GM19023 (cell line): ENCODE data around the gene SCUBE1.

Experiments
- ATAC-seq: cut with Tn5 transposase; IDR thresholded peaks from one replicate; pipeline ENCODE4 v1.9.1; 2021; ENCODE audit warnings: mild to moderate bottlenecking, moderate library complexity; ENCODE audit not compliant: unreplicated experiment

SCUBE1 gene

DNA sequence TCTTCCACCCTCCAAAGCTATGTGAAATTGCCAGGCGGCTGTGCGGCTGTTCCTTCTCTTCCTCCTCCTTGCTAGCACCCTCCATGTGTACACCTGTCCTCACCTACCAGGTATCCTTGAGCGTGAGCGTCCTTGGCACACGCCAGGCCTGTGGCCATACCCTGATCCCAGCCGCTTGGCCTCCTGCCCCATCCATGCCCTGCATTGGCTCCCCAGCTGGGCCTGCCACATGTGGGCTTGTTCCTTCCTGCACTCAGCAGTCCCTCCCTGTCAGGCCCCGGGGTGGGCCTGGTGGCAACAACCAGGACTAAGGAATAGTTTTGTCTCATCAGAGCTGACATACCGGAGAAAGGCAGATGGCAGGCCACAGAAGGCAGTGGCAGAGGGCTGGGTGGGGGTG lies 40.0 kb downstream of the SCUBE1 start:
- no peak for ATAC-seq

DNA sequence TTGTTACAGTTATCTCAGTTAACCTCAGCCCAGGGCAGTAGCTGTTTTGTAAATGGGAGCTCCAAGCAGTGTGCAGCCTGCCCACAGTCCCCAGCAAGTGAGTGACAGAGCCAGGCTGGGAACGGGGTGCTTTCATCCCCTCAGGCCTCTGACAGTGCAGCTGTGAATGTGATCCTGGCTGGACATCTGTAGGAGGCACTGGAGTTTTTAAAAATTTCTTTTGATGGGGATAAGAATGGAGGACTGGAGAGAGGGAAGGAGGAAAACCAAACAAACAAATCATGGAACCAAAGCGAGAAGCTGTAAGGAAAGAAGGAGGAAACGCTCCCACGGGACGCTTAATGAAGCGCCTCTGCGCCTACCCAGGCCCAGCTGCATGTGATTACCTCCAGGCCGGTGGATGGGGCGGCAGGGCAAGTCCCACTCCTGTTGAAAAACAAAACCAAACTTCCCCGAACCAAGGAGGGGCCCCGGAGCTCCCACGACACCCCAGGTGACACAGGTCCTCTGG lies 40.6 kb downstream of the SCUBE1 start:
- ATAC-seq: no peak

DNA sequence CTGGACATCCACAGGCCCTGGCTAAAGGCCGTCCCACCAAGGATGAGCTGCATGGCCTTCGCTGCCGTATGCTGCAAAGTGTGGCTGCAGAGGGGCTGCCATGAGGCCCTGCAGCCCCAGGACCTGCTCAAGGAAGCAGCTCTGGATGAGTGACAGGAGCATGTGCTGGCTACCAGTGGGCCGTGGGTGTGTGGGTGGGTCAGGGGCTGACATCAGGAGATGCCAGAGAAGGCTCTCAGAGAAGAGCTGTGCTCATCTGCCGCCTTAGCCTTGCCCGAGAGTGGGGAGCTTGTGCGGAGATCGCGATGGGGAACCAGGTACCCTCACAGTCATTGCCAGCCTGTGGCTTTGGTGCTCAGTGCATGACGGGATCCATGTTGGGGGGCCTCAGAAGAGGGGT lies 41.3 kb downstream of the SCUBE1 start:
- ATAC-seq: no peak

DNA sequence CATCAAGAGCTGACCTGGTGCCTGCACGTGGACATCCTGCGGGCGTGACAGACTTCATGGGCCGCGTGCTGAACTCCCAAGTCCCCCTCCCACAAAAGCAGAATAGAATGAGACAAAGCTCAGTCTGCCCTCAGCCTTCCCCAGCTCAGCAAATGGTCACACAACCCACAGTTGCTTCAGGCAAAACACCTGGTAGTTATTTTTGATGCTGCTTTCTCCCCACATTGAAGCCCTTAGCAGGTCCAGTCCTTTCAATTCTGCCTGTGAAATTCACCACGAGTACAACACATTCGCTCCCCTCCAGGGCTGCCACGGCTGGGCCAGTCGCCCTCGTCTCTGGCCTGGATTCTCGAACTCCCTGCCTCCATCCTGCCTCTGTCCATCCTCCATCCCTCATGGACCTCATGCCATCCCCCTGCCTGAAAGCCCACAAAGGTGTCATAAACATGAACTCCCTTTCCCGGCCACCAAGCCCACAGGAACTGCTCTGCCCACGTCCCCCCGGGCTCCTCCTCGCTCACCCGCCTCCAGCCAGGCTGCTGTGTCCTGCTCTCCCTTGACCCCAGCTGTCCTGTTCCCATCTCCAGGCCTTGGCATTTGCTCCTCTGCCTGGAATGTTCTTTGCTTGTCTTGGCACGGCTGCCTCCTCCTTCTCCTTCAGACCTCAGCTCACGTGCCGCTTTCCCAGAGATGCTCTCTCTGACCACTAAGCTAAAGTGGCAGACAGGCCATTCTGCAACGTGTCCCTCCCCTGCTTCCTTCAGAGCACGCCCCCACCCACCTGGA lies 42.1 kb downstream of the SCUBE1 start:
- ATAC-seq: no peak

DNA sequence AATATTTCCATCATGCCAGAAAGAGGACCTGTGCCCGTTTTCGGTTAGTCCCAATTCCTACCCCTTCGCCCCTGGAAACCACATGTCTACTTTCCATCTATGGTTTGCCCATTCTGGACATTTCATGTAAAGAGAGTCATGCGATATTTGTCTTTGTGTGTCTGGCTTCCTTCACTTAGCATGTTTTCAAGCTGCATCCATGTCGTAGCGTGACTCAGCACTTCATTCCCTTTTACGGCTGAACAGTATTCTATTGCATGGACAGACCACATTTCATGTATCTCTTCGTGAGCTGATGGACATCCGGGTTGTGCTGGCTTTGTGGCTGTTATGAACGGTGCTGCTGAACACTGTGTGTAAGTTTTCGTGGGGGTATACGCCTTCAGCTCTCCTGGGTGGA lies 43.4 kb downstream of the SCUBE1 start:
- ATAC-seq: no peak

DNA sequence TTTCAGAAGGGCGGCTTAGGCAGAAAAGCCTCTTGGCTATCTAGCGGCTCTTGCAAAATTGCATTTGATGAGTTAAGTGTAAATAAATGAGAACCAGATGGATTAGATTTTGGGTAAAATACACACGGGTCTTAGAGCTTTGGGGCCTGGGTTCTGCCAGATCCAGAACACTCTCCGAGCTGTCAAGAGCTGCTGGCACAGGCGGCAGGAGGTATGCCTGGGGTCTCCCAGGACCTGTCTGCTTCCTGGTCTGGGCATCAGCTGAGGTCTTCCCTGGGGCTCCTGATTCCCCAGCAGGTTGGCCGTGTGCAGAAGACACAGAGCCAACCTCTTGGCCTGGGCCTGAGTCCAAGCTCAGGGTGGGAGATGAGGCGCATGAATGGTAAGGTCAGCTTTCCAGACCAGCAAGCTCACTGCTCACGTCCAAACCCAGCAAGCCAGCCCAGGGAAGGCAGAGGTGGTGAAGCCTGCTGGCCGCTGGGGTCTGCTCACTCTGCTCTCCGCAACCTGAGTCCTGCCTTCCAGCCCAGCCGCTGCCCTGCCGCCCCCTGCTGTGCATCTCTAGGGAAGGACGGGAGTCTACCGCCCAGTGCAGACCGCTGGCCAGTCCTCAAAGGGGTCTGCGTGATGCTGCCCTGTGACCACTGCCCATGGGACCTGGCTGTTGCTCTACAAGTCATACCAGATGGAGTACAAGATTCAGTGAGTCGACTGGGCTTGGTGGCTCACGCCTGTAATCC lies 44.9 kb downstream of the SCUBE1 start:
- ATAC-seq: no peak

DNA sequence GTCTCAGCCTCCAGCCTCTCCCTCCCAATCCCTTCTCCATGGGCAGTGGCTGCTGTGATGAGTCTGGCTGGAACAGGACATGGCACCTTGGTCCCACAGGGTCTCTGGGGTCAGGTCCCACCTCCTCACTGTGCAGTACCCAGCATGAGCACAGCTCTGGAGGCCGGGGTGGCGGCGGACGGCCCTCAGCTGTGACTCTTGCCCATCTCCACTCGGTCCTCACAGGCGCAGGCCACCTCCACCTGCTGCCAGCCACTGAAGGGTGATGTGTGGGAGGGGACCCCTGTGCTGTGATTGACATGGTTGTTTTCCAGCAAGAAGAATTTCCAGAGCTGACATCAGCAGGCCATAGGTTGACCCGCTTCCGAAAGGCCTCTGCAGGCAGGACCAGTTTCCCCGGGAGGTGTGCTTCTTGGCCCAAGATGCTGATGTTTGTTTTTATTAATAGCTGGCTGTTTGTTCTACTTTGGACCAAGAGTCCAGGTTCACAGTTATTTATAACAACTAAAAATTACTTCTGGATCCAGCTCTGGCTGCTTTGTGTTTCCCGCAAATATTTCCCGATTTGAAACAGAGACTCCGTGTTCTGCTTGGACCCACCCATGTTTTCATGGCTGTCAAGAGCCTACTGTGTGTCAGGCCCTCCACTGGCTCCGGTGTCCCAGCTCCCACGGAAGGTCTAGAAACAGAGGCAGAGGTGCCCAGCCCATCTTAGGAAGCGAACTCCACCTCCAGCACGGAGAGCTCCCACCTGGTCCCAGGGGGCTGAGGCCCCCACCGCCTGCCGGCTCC lies 45.7 kb downstream of the SCUBE1 start:
- no peak for ATAC-seq

DNA sequence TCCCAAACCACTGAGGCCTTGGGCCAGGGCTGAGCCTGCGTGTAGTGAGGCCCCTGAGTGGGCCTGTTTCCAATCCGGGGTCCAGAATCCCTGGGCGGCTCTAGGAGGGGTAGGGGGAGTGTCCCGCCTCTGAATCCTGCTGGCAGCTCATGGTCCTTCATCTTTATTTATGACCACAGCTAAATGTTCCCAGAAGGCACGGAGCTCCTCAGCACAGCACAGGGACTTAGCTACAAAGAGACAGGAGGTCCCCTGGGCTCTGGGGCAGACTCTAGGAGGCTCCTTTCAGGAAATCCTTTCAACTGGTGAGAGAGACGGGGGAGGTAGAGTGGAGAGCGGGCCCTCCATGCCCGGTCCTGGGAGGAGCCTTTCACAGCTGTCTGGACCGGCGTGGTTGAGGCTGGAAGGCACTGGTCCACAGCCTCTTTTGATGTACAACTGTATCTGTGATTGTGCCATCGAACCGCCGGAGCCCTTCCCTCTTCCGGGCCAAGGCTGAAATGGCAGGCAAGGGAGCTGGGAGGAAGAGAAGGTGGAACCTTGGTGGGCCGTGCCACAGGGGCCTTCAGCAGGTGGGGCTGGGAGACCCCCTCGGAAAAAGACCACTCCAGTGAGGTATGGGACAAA lies 46.8 kb downstream of the SCUBE1 start:
- ATAC-seq: no peak

DNA sequence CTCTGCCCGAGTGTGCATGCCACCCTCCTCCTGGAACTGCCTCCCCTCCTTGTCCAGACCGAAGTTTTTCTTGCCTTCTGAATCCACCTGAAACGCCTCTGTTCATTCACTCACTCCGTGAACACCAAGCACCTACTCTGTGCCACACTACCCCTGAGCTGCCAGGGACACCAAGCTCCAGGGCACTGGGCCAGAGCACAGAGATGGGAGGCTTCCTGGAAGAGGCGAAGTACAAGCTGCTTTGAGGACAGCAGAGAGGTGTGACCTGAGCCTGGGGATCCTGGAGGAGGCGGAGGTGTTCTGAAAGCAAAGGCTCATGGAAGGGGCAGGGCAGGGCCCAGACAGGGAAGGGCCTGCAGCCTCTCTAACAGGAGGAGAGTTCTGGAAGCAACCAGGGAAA lies 47.5 kb downstream of the SCUBE1 start:
- no peak for ATAC-seq

DNA sequence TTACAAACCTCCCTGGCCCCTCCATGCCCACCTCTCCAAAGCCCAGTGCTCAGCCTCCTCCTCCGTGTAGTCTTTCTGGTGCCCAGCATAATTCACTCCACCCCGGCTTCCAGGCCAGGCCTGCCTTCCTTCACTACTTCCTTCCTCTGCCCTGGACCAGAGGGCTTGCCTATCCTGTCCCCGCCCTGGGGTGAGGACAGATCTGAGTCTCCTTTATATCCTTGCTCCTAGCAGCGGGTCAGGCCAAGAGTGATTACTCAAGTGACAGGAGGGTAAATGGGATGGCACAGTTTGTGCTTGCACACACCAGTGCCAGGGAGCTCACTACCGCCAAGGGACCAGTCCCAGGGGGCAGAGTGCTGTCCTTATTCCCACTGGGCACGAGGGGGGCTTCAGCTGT lies 48.0 kb downstream of the SCUBE1 start:
- no peak for ATAC-seq

DNA sequence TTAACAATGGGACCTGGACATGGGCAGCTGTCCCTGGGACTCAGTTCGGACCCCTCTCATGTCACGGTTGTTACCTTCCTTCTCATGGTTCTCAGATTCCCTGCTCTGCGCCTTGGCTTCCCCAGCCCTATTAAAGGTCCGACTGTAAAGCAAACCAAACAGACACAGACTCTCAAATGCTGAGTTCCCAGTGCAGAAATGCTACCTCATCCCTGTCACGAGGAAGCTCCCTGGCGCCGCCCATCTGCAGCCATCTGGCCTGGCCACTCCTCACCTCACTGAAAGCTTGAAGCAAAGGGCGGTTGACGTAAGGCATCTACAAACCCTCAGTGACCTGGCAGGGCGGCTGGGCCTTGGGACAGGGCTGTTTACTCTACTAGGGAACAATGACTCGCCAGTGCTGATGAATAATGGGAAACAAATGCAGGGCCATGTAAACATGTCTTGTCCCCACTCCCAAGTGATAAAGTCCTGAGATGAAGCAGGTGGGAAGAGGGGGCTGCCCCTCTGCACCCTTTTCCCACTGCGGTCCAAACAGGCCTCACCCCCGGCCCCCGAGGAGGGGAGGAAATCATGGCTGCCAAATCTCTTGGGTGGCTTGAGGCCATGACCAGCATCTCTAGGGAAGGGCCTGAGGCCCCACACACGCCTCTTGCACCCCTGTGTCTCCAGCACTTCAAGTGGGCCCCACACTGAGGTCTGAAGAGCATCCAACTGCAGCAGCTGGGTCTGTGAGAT lies 49.3 kb downstream of the SCUBE1 start:
- ATAC-seq: no peak

DNA sequence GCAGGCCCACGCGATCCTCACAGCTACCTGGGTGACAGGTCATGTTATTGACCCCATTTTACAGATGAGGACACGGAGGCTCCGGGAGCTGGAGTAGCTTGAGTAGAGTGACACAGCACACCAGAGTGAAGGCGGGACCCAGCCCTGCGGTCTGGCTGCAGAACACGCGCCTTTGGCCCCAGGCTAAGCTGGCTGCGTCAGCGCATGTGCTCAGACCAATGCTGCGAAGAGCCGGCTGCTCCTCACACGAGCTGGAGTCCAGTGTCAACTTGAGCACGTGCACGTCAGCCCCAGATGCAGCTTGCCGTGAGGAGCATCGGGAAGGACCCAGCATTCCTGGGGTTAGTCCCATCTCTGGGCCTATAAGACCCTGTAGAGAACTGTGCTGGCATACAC lies 49.9 kb downstream of the SCUBE1 start:
- no peak for ATAC-seq

DNA sequence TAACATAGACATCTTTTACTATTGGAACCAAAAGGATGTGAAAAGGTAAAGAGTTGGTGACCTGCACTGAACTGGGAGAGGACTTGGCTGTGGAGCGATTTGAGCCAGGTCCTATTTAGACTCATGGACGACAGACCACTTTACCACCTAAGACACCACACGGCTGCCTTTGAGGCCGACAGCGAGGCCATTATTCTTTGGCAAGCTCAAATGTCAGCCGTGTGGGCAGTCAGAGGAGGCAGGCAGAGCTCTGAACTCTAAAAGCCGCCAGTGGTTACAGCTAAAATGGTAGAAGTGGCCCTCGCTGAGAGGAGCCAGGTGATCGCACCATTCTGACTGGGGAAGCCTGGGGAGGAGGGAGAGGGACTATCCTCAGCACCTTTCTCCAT lies 50.5 kb downstream of the SCUBE1 start:
- ATAC-seq: no peak

DNA sequence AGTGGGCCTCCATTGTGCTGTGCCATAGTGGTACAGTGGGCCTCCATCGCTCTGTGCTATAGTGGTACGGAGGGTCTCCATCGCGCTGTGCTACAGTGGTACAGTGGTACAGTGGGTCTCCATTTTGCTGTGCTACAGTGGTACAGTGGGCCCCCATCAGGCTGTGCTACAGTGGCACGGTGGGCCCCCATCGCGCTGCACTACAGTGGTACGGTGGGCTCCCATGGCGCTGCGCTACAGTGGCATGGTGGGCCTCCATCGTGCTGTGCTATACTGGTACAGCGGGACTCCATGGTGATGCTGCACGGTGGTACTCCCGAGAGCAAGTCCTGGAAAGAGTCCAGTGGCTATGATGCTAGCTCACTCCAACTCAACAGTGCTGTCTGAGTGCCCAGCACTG lies 51.8 kb downstream of the SCUBE1 start:
- no peak for ATAC-seq

DNA sequence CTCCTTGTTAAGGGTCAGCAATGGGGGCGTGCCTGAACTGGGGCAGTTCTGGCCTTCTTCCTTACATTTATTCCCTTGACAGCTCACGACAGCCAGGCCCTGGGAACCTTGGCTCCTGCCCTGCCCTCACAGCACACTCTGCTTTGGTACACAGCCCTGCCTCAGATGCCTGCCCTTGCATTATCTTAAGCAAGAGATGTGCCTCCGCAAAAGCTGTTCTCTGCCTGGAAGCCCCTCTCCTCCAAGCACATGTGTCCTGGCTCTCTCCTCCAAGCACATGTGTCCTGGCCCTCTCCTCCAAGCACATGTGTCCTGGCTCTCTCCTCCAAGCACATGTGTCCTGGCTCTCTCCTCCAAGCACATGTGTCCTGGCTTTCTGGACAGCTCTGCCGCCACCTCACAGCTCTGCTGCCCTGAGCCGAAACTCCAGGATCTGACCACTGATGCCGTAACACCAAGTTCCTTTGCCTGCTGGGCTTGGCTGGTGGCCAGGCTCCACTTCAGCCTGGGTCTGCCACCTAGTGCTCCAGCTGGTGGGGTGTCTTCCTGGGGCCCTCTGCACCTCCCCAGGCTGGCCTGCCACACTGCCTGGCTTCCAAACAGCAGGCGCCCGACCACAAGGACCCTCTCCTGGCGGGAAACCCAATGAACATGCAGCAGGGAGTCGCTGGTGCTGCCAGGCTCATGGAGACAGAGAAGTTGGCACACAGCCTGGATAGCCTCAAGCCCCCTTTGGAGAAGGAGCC lies 53.0 kb downstream of the SCUBE1 start:
- no peak for ATAC-seq

DNA sequence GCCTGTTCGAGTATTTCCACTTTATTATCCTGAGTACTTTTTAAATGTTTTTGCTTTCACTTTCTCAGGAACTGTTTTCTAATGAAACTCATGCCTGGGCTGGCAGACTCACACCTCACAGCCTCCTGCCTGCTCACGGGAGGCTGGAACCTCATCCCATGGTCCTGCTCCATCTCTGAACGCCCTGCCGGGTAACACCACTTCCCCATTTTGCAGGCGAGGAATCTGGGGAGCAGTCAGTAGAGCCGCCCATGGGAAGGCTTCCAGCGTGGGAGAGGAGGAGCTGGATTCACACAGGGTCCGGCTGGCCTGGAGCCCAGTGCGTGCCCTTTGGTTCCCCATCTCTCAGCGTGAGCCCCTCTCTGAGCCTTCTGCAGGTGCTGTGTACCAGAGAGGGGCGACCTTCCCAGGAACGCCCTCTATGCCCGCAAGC lies 53.6 kb downstream of the SCUBE1 start:
- no peak for ATAC-seq

DNA sequence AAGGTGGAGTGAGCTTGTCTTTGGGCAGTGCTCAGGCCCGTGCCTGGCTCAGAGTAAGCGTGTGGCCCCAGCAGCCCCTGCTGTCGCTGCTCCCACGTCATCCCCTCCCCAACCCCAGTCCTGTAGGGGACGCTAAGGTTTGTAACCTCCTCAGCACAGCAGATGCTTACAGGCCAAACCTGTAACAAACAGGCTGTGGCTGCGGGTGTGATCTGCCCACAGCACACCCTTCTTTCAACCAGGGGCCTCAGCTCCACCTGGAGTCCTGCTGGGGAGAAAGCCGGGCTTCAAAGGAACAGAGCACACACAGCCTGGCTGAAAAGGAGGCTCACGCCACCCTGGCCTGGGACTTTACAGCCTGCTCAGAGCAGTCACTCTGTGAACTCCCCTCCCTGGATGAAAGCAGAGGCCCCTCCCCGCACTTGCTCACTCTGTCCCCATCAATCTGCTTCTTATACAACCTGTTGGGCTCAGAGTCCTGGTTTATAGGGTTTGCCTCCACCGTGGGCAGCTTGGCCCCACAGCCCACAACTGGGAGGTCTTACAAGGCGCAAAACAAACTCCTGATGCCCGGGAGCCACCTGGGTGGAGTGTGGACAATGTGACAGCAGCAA lies 54.3 kb downstream of the SCUBE1 start:
- ATAC-seq: no peak

DNA sequence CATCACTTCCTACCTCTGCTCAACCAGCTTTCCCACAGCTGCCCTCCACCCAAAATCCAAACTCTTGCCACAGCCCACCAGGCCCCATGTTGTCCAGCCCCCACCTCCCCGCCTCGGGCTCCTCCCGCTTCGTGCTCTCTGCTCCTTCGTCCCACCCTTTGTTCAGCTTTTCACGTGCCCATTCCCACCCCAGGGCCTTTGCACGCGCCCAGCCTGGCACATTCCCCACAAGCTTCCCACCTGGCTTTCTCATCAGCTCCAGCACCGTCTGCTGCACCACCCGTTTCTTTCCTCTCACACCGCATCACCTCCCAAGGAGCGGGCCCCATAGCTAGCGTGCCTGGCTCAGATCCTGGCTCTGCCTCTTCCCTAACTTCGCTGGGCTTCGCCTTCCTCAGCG lies 54.8 kb downstream of the SCUBE1 start:
- no peak for ATAC-seq

DNA sequence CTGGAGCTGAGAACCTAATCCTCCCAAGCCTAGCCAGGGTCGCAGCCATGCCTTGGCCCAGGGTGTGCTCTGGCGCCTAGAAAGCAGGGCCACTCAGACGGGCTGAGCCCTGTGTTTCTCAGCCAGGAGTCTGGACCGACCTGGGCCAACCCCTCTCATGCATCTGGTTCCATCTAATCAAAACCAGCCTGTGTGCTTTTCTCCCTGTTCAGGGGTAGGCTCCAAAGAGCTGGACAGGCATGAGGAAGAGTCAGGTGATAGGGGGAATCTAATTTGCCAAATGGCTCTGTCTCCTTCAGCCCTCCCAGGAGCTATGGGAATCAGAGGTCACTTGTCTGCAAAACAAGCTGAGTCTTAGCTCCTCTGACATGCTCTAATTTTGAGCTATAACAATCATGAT lies 55.7 kb downstream of the SCUBE1 start:
- no peak for ATAC-seq
